Stimulated activated CD8-positive, alpha-beta memory T cell treated with anti-CD3 and anti-CD28 coated beads, Interleukin-7, amount 100 ng/mL, for 48 hours (primary cell): ENCODE data around the gene KCNMA1.
"Not testable (repeated sequence)": the region's sequence is repeated elsewhere in the genome, so short reads cannot be mapped to it uniquely, and the experiment has no call there.

ENCODE experiments used
- DNase-seq, 2 donors: peaks; one replicate each; pipeline ENCODE4 v3.0.0-alpha.2; 2020; ENCODE audit warnings: low read depth in 1 of 2; ENCODE audit errors: extremely low read depth in 1 of 2

Gene KCNMA1

DNA sequence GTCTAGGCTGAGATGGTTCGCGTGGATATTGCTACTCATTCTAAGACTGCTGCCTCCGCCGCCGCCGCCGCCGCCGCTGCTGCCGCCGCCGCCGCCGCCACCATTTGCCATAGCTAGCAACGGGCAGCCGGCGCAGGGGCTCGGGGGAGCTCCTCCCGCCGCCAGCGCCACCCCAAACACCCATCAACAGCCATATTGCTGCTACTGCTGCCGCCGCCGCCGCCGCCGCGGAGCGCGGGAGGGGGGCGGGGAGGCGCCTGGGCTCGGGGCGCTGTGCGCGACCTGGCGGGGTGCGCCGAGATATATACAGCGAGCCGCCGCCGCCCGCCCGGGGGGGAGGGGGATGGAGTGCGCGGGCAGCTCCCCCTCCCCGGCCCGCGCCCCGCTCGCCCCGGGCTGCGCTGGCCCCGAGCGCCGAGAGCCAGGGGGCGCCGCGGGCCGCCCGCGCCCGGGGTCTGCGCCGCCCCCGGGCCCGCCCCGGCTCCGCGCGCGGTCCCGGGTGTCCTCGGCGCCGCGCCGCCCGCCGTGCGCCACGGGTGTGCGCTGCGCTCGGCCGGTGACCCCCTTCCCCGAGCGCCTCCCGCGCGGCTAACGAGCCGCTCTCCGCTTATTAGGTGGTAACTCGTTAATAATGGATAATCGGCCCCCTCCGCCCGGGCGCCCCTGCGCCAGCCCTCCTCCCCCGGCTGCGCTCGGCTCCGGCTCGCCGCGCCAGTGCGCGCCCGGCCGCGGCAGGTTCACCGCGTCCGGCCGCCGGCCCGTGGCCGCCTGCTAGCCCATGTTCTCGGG is at the start of gene KCNMA1:
KCNMA1 (minus strand) TSS at position 277 of the 789 bp plus-strand sequence.
- DNase-seq: no peak

- DNase-seq: no peak
Measured at GRCh38 chr10:77686650-77687417, 49.2 kb upstream of the KCNMA1 start.

DNA sequence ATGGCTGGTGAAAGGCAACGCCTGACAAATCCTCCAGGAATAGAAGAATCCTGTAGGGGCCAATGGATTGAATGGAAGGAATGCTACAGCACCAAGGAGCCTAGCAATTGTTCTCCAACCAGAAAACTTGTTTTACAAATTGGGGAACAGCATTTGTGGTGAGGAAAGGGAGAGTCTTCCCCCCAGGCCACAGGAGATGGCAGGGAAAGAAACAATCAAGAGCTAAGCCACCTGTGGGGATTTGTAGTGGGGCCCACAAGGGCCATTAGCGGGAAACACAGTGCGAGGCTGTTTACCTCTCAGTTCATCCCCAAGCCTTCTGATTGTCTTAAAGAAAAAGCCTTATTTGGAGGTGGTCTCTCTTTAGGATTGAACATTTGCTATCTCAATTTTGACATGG is 48.5 kb upstream of the KCNMA1 start:
- no peak for DNase-seq

DNA sequence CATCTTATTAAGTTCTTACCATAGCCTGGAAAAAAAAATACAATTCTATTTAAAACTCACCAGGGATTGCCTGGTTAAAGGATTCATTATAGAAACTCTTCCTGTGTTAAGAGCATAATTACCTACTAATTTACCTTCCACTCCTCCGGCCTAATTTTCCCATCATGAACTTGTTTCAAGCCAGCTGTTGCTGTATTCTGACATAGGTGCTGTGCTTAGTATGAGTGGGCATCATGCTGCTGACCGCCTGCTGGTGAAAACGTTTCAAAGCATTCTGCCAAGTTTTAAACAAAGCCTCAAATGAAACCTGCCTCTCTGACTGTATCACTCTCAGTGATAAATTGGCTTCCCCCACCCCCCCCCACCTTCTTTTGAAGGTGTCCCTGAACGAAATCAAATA is 47.8 kb upstream of the KCNMA1 start:
- no peak for DNase-seq

DNA sequence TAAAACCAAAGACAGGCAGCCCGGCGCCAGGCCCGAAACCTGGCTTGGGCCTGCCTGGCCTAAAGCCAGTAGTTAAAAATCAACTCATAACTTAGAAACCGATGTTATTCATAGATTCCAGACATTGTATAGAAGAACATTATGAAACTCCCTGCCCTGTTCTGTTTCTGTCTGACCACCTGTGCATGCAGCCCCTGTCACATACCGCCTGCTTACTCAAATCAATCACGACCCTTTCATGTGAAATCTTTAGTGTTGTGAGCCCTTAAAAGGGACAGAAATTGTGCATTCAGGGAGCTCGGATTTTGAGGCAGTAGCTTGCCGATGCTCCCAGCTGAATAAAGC is 45.5 kb upstream of the KCNMA1 start:
- DNase-seq: not testable (repeated sequence)

- no peak for DNase-seq
Measured at GRCh38 chr10:77682393-77683087, 44.9 kb upstream of the KCNMA1 start.

DNA sequence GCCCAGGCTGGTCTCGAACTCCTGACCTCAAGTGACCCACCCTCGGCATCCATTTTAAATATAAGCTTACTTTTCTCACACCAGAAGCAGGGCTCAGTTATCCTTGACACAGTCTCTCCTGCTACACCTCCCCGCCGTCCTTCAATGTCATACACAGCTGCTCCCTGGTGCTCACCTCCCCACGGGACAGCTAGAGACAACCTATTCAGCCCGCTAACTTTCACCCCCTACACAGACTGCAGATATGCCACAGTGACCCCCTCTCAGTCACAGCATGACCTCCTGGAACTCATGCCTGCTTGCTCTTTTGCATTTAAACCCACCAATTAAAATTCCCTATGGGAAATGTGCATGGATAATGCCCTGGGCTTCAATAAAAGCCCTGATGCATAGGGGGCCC is 44.2 kb upstream of the KCNMA1 start:
- DNase-seq: no peak

DNA sequence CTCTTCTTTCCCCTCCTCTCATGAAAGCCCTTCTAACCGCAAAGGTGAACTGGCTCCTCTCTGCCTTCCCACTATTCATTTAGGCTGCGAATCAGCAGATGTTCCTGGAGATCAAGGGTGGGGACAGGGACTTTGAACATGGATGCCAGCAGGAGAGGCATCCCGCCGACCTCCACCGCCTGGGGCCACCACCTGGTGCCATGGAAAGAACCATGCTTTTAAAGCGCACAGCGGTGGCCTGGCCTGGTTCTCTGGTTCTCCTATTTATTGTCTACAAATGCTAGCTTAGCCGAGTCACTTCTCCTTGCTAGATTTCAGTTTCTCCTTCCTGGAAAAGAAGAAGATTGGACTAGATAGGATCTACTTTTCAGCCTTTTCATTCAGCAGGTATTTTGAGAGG is 43.2 kb upstream of the KCNMA1 start:
- no peak for DNase-seq

DNA sequence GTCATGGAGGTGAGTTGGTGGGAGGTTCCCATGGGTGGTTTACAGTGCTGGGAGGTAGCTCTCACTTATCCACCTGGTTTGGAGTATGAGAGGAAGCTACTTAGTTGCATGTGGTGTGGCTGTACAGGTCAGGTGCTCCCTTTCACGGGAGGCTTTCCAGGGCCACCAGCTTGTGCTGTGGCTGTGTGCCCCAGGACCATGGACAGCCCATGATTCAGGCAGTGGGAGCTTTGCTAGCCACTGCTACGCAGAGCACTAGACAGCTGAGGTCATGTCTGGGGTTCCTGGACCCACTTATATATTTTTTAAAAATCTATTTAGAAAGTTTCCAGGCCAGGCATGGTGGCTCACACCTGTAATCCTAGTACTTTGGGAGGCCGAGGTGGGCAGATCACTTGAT is 42.5 kb upstream of the KCNMA1 start:
- DNase-seq: no peak

GRCh38 chr10:77679217-77679616 is 41.6 kb upstream of the KCNMA1 start:
- no peak for DNase-seq

- no peak for DNase-seq
Measured at GRCh38 chr10:77678146-77678545, 40.5 kb upstream of the KCNMA1 start.

DNA sequence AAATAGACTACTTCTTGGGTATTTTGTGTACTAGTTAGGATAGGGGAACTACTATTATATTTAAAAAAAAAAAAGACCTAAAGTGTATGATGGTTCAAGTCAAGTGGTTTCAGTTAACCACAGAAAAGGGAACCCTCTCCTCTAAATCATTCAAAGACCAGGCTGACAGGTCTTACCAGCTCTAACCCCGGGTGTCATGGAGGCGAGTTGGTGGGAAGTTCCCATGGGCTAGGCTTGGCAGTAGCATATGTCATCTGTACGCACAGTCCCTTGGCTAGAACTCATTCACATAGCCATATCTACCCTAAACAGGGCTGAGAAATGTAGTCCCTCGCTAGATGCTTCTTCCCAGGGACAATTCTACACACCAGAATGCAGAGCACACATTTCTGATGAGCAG is 37.7 kb upstream of the KCNMA1 start:
- no peak for DNase-seq

GRCh38 chr10:77673515-77674140 is 36.0 kb upstream of the KCNMA1 start:
- DNase-seq: no peak

GRCh38 chr10:77673101-77673500 is 35.5 kb upstream of the KCNMA1 start:
- no peak for DNase-seq

GRCh38 chr10:77671594-77672252 is 34.1 kb upstream of the KCNMA1 start:
- no peak for DNase-seq

GRCh38 chr10:77670817-77671443 is 33.3 kb upstream of the KCNMA1 start:
- DNase-seq: no peak

DNA sequence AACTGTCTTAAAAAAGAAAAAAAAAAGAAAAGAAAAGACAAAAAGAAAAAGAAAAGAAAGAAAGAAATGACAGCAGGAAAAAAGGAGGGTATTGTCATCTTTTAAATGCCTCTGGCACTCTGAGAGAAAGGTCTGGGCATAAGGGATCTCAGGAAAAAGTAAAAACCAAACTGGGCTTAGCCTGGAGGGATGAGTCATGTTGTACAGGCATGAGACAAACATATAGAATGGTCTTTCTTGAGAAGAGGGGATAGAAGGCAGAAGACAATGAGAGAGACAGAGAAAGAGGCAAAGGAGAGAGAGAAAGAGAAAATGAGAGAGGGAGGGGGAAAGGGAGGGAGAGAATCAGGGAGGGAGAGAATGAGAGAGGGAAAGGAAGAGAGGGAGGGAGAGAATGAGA is 32.3 kb upstream of the KCNMA1 start:
- DNase-seq: no peak

GRCh38 chr10:77667426-77668324 is 30.1 kb upstream of the KCNMA1 start:
- no peak for DNase-seq

- no peak for DNase-seq
Measured at GRCh38 chr10:77666821-77667220, 29.2 kb upstream of the KCNMA1 start.
